ENCODE measurements around the gene RPL32. TPM values are rescaled to one million over a fixed set of nuclear protein-coding genes. Genes with fewer than 3 reads are reported as not detected.
"Not testable (repeated sequence)": the region's sequence is repeated elsewhere in the genome, so short reads cannot be mapped to it uniquely, and the experiment has no call there.

RPL32 gene
- total and polyA plus RNA-seq, 4 donors, result 218 to 1,124 (median 577) TPM

- Histone ChIP-seq H3K4me1 (ENCODE audit: control insufficient read depth in 4 of 4, insufficient read depth in 4 of 4, low read length in 3 of 4) (no peaks in the 10 kb centered on the region), H3K27ac (ENCODE audit: low read depth in 1 of 2, low read length in 2 of 2) (no peak overlapping the region)
- TF ChIP-seq TAF1 (conservative IDR thresholded peaks at IDR 0.05) (no peak), REST (IDR thresholded peaks at IDR 0.05) (no peak), EGR1 (IDR thresholded peaks at IDR 0.05; ENCODE audit: low read depth in 2 of 2) (no peak)
These were observed 41.3 kb upstream of the RPL32 start for GRCh38 chr3:12882336-12883310.

DNA sequence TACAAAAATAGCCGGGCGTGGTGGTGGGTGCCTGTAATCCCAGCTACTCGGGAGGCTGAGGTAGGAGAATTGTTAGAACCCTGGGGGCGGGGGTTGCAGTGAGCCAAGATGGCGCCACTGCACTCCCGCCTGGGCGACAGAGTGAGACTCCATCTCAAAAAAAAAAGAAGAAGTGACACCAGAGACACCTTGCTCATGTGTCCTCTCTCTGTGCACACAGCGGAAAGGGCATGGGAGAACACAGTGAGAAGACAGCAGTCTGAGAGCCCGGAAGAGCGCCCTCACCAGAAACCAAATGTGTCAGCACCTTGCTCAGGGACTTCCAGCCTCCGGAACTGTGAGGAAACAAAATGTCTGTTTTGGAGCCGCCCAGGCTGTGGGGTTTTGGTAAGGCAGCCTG, 40.5 kb upstream of the RPL32 start:
- H3K27me3 ChIP-seq (ENCODE audit: control insufficient read depth in 4 of 4, insufficient read depth in 4 of 4, low read length in 3 of 4); H3K27ac ChIP-seq (ENCODE audit: low read depth in 1 of 2, low read length in 2 of 2); H3K9ac ChIP-seq (ENCODE audit: low read depth in 1 of 2, low read length in 2 of 2); H3K4me1 ChIP-seq (ENCODE audit: control insufficient read depth in 4 of 4, insufficient read depth in 4 of 4, low read length in 3 of 4); DNase-seq (ENCODE audit: low spot score); H3K4me3 ChIP-seq (ENCODE audit: low read depth in 1 of 3, low read length in 3 of 3); H3K9me3 ChIP-seq (ENCODE audit: control insufficient read depth in 4 of 4, low read length in 3 of 4); H3K36me3 ChIP-seq (ENCODE audit: control insufficient read depth in 4 of 4, insufficient read depth in 3 of 4, low read depth in 1 of 4, low read length in 3 of 4): not testable (repeated sequence)
- 95% methylated on average over 12 of the region's 12 CpGs for WGBS

More at GRCh38 chr3:12882336-12883310, 41.3 kb upstream of the RPL32 start:
- no peak overlapping the region for H3K4me3 ChIP-seq (ENCODE audit: low read depth in 1 of 3, low read length in 3 of 3)
- H3K9ac ChIP-seq (ENCODE audit: low read depth in 1 of 2, low read length in 2 of 2), result no peak overlapping the region
- H3K9me3 ChIP-seq (ENCODE audit: control insufficient read depth in 4 of 4, low read length in 3 of 4), result no peaks in the 10 kb centered on the region
- WGBS, result 93% methylated on average over 62 of the region's 62 CpGs
- H3K27me3 ChIP-seq (ENCODE audit: control insufficient read depth in 4 of 4, insufficient read depth in 4 of 4, low read length in 3 of 4), result no peaks in the 10 kb centered on the region
- no peaks in the 10 kb centered on the region for H3K36me3 ChIP-seq (ENCODE audit: control insufficient read depth in 4 of 4, insufficient read depth in 3 of 4, low read depth in 1 of 4, low read length in 3 of 4)
- no peak for DNase-seq (ENCODE audit: low spot score)

GRCh38 chr3:12879191-12879815, 37.9 kb upstream of the RPL32 start:
- DNase-seq (ENCODE audit: low spot score), result no peak
- Histone ChIP-seq H3K4me1 (ENCODE audit: control insufficient read depth in 4 of 4, insufficient read depth in 4 of 4, low read length in 3 of 4) (peaks cover 0 to 4% (median 0%) of the 10 kb centered on the region in 4 donors), H3K27me3 (ENCODE audit: control insufficient read depth in 4 of 4, insufficient read depth in 4 of 4, low read length in 3 of 4) (peaks cover 0 to 2% (median 0%) of the 10 kb centered on the region in 4 donors), H3K36me3 (ENCODE audit: control insufficient read depth in 4 of 4, insufficient read depth in 3 of 4, low read depth in 1 of 4, low read length in 3 of 4) (no peaks in the 10 kb centered on the region), H3K4me3 (ENCODE audit: low read depth in 1 of 3, low read length in 3 of 3) (no peak overlapping the region), H3K27ac (ENCODE audit: low read depth in 1 of 2, low read length in 2 of 2) (no peak overlapping the region), H3K9me3 (ENCODE audit: control insufficient read depth in 4 of 4, low read length in 3 of 4) (no peaks in the 10 kb centered on the region), H3K9ac (ENCODE audit: low read depth in 1 of 2, low read length in 2 of 2) (no peak overlapping the region)
- 74% methylated on average over 5 of the region's 5 CpGs for WGBS
- TF ChIP-seq REST (IDR thresholded peaks at IDR 0.05) (peak; percentile 94), TAF1 (conservative IDR thresholded peaks at IDR 0.05) (no peak)

GRCh38 chr3:12878758-12879157, 37.4 kb upstream of the RPL32 start:
- DNase-seq (ENCODE audit: low spot score); H3K9ac ChIP-seq (ENCODE audit: low read depth in 1 of 2, low read length in 2 of 2); H3K4me1 ChIP-seq (ENCODE audit: control insufficient read depth in 4 of 4, insufficient read depth in 4 of 4, low read length in 3 of 4); H3K4me3 ChIP-seq (ENCODE audit: low read depth in 1 of 3, low read length in 3 of 3); H3K36me3 ChIP-seq (ENCODE audit: control insufficient read depth in 4 of 4, insufficient read depth in 3 of 4, low read depth in 1 of 4, low read length in 3 of 4); H3K27me3 ChIP-seq (ENCODE audit: control insufficient read depth in 4 of 4, insufficient read depth in 4 of 4, low read length in 3 of 4); H3K9me3 ChIP-seq (ENCODE audit: control insufficient read depth in 4 of 4, low read length in 3 of 4); H3K27ac ChIP-seq (ENCODE audit: low read depth in 1 of 2, low read length in 2 of 2): not testable (repeated sequence)
- WGBS, result 63% methylated on average over 2 of the region's 2 CpGs
